GM12878 (cell line): ENCODE measurements around the gene CDON. TPM values are rescaled to one million over a fixed set of nuclear protein-coding genes. Genes with fewer than 3 reads are reported as not detected.

ENCODE experiments used
- ATAC-seq: fragments of 200-7000 bp; cut with Tn5 transposase; 3 replicates; pipeline ENCODE4 v1.9.1; 2020; ENCODE audit warnings: mild to moderate bottlenecking, moderate library complexity
- BruUV-seq: library from RNA; stranded (reverse); fragments of 400-500 nt; replicated peaks from 2 replicates; lab custom pipeline; 2021; lab: Mats Ljungman, UMichigan
- CTCF ChIA-PET: fragments of 300-600 bp; sonication (Branson Sonifier 250); formaldehyde crosslinking; extraction: SDS; loops from one replicate; lab custom pipeline; 2021; ENCODE audit warnings: inconsistent platforms; lab: Yijun Ruan, JAX
- POLR2A ChIA-PET: fragments of 350-600 bp; formaldehyde crosslinking; extraction: SDS; loops from one replicate; lab custom pipeline; 2021; ENCODE audit warnings: inconsistent platforms; lab: Charles Lee
- RAD21 ChIA-PET: fragments of 300-600 bp; sonication (Branson Sonifier 250); formaldehyde crosslinking; loops from one replicate; lab custom pipeline; 2023; ENCODE audit warnings: antibody characterized with exemption; ENCODE audit not compliant: unreplicated experiment; lab: Charles Lee
- SMC1A ChIA-PET: fragments of 300-600 bp; sonication (Branson Sonifier 250); formaldehyde crosslinking; loops from one replicate; lab custom pipeline; 2023; ENCODE audit not compliant: unreplicated experiment, uncharacterized antibody; lab: Charles Lee
- DNase-seq: peaks from one replicate; pipeline ENCODE4 v3.0.0-alpha.2; 2011; ENCODE audit warnings: low read depth, low spot score
- FAIRE-seq: peaks from 3 replicates; lab custom pipeline; 2011; peaks lifted over from hg19 to GRCh38; lab: Jason Lieb, UNC
- H2AFZ ChIP-seq: 2 replicates; pipeline ENCODE4 v1.6.0; 2011; ENCODE audit warnings: low read depth, low read length, control low read depth; ENCODE audit not compliant: control insufficient read depth
- H3K27ac ChIP-seq: 2 replicates; pipeline ENCODE4 v1.5.1; 2011; ENCODE audit warnings: control low read depth; ENCODE audit not compliant: control insufficient read depth, insufficient read depth
- H3K27me3 ChIP-seq, 2 experiments: replicated peaks in 1 of 2; 2 replicates each; pipeline versions ENCODE4 v1.6.0 to v1.6.1; 2011; ENCODE audit warnings: low read length in 1 of 2; ENCODE audit not compliant: control insufficient read depth in 2 of 2, insufficient read depth in 2 of 2
- H3K36me3 ChIP-seq, 2 experiments: 2 replicates each; pipeline ENCODE4 v1.5.1; 2011; ENCODE audit warnings: low read length in 1 of 2; ENCODE audit not compliant: control insufficient read depth in 2 of 2, insufficient read depth in 2 of 2
- H3K4me1 ChIP-seq: 2 replicates; pipeline ENCODE4 v1.6.1; 2011; ENCODE audit warnings: mild to moderate bottlenecking, low read length, moderate library complexity, mixed read lengths; ENCODE audit not compliant: control insufficient read depth, insufficient read depth
- H3K4me2 ChIP-seq: 2 replicates; pipeline ENCODE4 v1.6.0; 2011; ENCODE audit warnings: control low read depth; ENCODE audit not compliant: control insufficient read depth, insufficient read depth
- H3K4me3 ChIP-seq: fragments of 200-600 bp; sonication (generic); 2 replicates; pipeline ENCODE4 v1.5.1; 2016
- H3K79me2 ChIP-seq: 2 replicates; pipeline ENCODE4 v1.6.0; 2011; ENCODE audit warnings: low read length; ENCODE audit not compliant: control insufficient read depth, insufficient read depth
- H3K9ac ChIP-seq: 2 replicates; pipeline ENCODE4 v1.8.0; 2011; ENCODE audit warnings: low read length, control low read depth, mixed read lengths; ENCODE audit not compliant: control insufficient read depth, insufficient read depth
- H3K9me3 ChIP-seq: replicated peaks from 3 replicates; pipeline ENCODE4 v1.5.1; 2011; ENCODE audit warnings: mild to moderate bottlenecking, low read length; ENCODE audit not compliant: control insufficient read depth, insufficient read depth
- H4K20me1 ChIP-seq: 2 replicates; pipeline ENCODE4 v1.6.0; 2011; ENCODE audit not compliant: control insufficient read depth, insufficient read depth
- BRCA1 ChIP-seq: IDR thresholded peaks from 2 replicates; pipeline ENCODE4 v1.6.1; 2011; ENCODE audit warnings: low read depth, low read length, improper control_type of control experiment
- CUX1 ChIP-seq: IDR thresholded peaks from 2 replicates; pipeline ENCODE4 v1.6.1; 2012; ENCODE audit warnings: improper control_type of control experiment, low read depth, low read length; ENCODE audit not compliant: insufficient replicate concordance
- DPF2 ChIP-seq: fragments of 450-650 bp; IDR thresholded peaks from 2 replicates; pipeline ENCODE4 v1.6.1; 2017; ENCODE audit warnings: mild to moderate bottlenecking
- EED ChIP-seq: sonication (generic); IDR thresholded peaks from 2 replicates; pipeline ENCODE4 v1.6.1; 2016; ENCODE audit warnings: antibody characterized with exemption, low read depth
- EP300 ChIP-seq, 2 experiments: fragments of 150-350 bp in 1 of 2; IDR thresholded peaks; 2 replicates each; pipeline ENCODE4 v1.6.1; 2011 to 2012; ENCODE audit warnings: low read depth in 2 of 2, low read length in 2 of 2, borderline replicate concordance in 1 of 2, improper control_type of control experiment in 1 of 2, inconsistent platforms in 1 of 2; ENCODE audit not compliant: control insufficient read depth in 1 of 2
- GABPA ChIP-seq: IDR thresholded peaks from 2 replicates; pipeline ENCODE4 v1.6.1; 2014; ENCODE audit warnings: antibody characterized with exemption, low read depth, mild to moderate bottlenecking, inconsistent platforms
- IRF4 ChIP-seq: IDR thresholded peaks from 2 replicates; pipeline ENCODE4 v1.6.1; 2011; ENCODE audit warnings: low read depth, low read length
- NRF1 ChIP-seq: conservative IDR thresholded peaks from 2 replicates; pipeline ENCODE4 v1.6.1; 2011; ENCODE audit warnings: mild to moderate bottlenecking, low read depth, low read length, improper control_type of control experiment
- RBBP5 ChIP-seq: fragments of 200-600 bp; sonication (generic); conservative IDR thresholded peaks from 2 replicates; pipeline ENCODE4 v1.6.1; 2016
- SIN3A ChIP-seq: IDR thresholded peaks from 2 replicates; pipeline ENCODE4 v1.6.1; 2012; ENCODE audit warnings: low read depth, low read length, improper control_type of control experiment
- TCF12 ChIP-seq: IDR thresholded peaks from 2 replicates; pipeline ENCODE4 v1.6.1; 2011; ENCODE audit warnings: low read depth, mild to moderate bottlenecking, low read length
- USF1 ChIP-seq: IDR thresholded peaks from 2 replicates; pipeline ENCODE4 v1.6.1; 2011; ENCODE audit warnings: borderline replicate concordance, low read depth, mild to moderate bottlenecking, moderate library complexity, mixed read lengths, low read length; ENCODE audit not compliant: insufficient read depth; ENCODE audit errors: extremely low read length
- ZBED1 ChIP-seq: IDR thresholded peaks from 2 replicates; pipeline ENCODE4 v1.6.1; 2016; ENCODE audit warnings: borderline replicate concordance
- ZNF24 ChIP-seq: fragments of 450-650 bp; IDR thresholded peaks from 2 replicates; pipeline ENCODE4 v1.6.1; 2017; ENCODE audit warnings: antibody characterized with exemption, mild to moderate bottlenecking
- WGBS: methylation state at CpG from one replicate; pipeline ENCODE4 v1.1.6; 2016; ENCODE audit warnings: low lambda C conversion rate; ENCODE audit not compliant: insufficient replicate concordance, insufficient coverage; ENCODE audit errors: missing lambda C conversion rate; 5-methylcytosine and 5-hydroxymethylcytosine counted together
- in situ Hi-C: fragments of 300-500 bp; cut with MboI; formaldehyde crosslinking; loops from 9 replicates; pipeline ENCODE4 v1.14.3; 2018; ENCODE audit warnings: mixed read lengths
- intact Hi-C: fragments of 100-400 bp; cut with micrococcal nuclease; formaldehyde crosslinking; loops from one replicate; pipeline ENCODE4 v1.14.2; 2022; ENCODE audit not compliant: unreplicated experiment
- polyA plus RNA-seq, 11 experiments: library from polyadenylated mRNA; depleted of rRNA in 4 of 11; unstranded in 6 of 11; stranded (reverse) in 5 of 11; fragments of >200 nt; fragmentation: Nextera tagmentation in 4 of 11; fragmentation: Illumina TruSeq in 1 of 11; extraction: Ambion mirVana in 4 of 11; extraction: Trizol in 1 of 11; gene quantifications; 1 replicate in 1 of 11; 2 replicates in 10 of 11; pipeline versions ENCODE4 v1.2.1 to v1.2.3, GENCODE V29; 2011 to 2016; ENCODE audit warnings: inconsistent platforms in 2 of 11, missing spikeins in 2 of 11, low read depth in 1 of 11
- total RNA-seq, 4 experiments: library from RNA; depleted of rRNA in 3 of 4; stranded (reverse); fragments of >200 nt in 3 of 4; fragmentation: Illumina TruSeq in 1 of 4; extraction: Trizol in 1 of 4; gene quantifications; 2 replicates each; pipeline versions ENCODE4 v1.2.1 to v1.2.3, GENCODE V29; 2013 to 2021

The CDON gene
- total and polyA plus RNA-seq, 10 of the 15 experiments (the other 5 are each of a cell fraction or from before 2014, with no cell fraction given), result 0.07 to 4.2 (median 0.36) TPM

- Histone ChIP-seq H3K4me1 (no peaks in the 10 kb centered on the region), H3K27me3 (no peaks in the 10 kb centered on the region; a peak in 1 of 4 replicates), H3K9me3 (no peaks in the 10 kb centered on the region), H3K79me2 (no peaks in the 10 kb centered on the region), H4K20me1 (no peaks in the 10 kb centered on the region), H3K4me3 (no peak overlapping the region), H3K4me2 (no peak overlapping the region)
- ChIA-PET SMC1A (no interaction called here), RAD21 (no interaction called here), CTCF (interaction anchor here (12.1 kb wide), 1 partner anchor 244 kb away, joined by 220 read pairs; no protein-coding TSS in a partner anchor)
- no peak for ATAC-seq
- intact Hi-C loops, result no loop called here
- no peak for DNase-seq
- no TSS peak for BruUV-seq
- TF ChIP-seq NRF1, result no peak
- no peak for TF ChIP-seq DPF2
- TF ChIP-seq ZNF24, result no peak
- TF ChIP-seq USF1, result no peak
- no peak for TF ChIP-seq CUX1
- TF ChIP-seq ZBED1, result no peak
- TF ChIP-seq TCF12, result no peak
- TF ChIP-seq EP300 (IDR thresholded peaks at IDR 0.05; ENCODE audit: borderline replicate concordance in 1 of 2, control insufficient read depth in 1 of 2, low read depth in 2 of 2, low read length in 2 of 2), result no peak
- TF ChIP-seq RBBP5, result no peak
- no peak for TF ChIP-seq EED
- TF ChIP-seq GABPA, result no peak
- TF ChIP-seq SIN3A, result no peak
- TF ChIP-seq IRF4, result no peak
- TF ChIP-seq BRCA1, result no peak
- TF ChIP-seq, all 136 proteins: peak for 0
- no peak overlapping the region for H3K27ac ChIP-seq
- no peak for FAIRE-seq
- POLR2A ChIA-PET, result no interaction called here
- no peaks in the 10 kb centered on the region for H3K36me3 ChIP-seq
- H3K9ac ChIP-seq, result no peak overlapping the region
- in situ Hi-C loops, result no loop called here
- H2AFZ ChIP-seq, result no peak overlapping the region
- WGBS, result 20% methylated on average over 14 of the region's 14 CpGs
Measured at GRCh38 chr11:125946712-125947418, 115.8 kb downstream of the CDON start.
